Kidney epithelial cell (primary cell): ENCODE results near the gene PACRG. TPM values are rescaled to one million over a fixed set of nuclear protein-coding genes. Genes with fewer than 3 reads are reported as not detected.

Experiments
- DNase-seq: peaks from one replicate; pipeline ENCODE4 v3.0.0-alpha.2; 2010; ENCODE audit warnings: low read depth
- H3K27me3 ChIP-seq: 2 replicates; pipeline ENCODE4 v1.6.0; 2011; ENCODE audit warnings: low read length; ENCODE audit not compliant: control insufficient read depth, insufficient read depth
- H3K36me3 ChIP-seq: 2 replicates; pipeline ENCODE4 v1.5.1; 2011; ENCODE audit warnings: low read length; ENCODE audit not compliant: control insufficient read depth, insufficient read depth
- H3K4me3 ChIP-seq: 2 replicates; pipeline ENCODE4 v1.5.1; 2011; ENCODE audit warnings: low read depth, mild to moderate bottlenecking, control low read depth, low read length
- CTCF ChIP-seq: IDR thresholded peaks from 2 replicates; pipeline ENCODE4 v1.5.1; 2011; ENCODE audit warnings: mild to moderate bottlenecking, moderate library complexity, low read length, control low read depth, inconsistent platforms; ENCODE audit not compliant: insufficient read depth, poor library complexity, severe bottlenecking
- total RNA-seq: library from RNA; depleted of rRNA; stranded (reverse); fragments of >200 nt; gene quantifications from 2 replicates; pipeline ENCODE4 v1.2.3, GENCODE V29; 2015

The PACRG gene
- total RNA-seq, 1 donor from 2014 or later, result 0.29 TPM

GRCh38 chr6:163261361-163261760, 533.6 kb downstream of the PACRG start:
- no peak for DNase-seq
- no peaks in the 10 kb centered on the region for H3K36me3 ChIP-seq
- H3K4me3 ChIP-seq, result no peak overlapping the region
- no peaks in the 10 kb centered on the region for H3K27me3 ChIP-seq
- TF ChIP-seq CTCF, result no peak

- Histone ChIP-seq H3K36me3 (no peaks in the 10 kb centered on the region), H3K27me3 (no peaks in the 10 kb centered on the region), H3K4me3 (no peak overlapping the region)
- no peak for DNase-seq
- TF ChIP-seq CTCF, result no peak
Observed at GRCh38 chr6:163262080-163262479, 534.3 kb downstream of the PACRG start.

GRCh38 chr6:163263196-163263595, 535.4 kb downstream of the PACRG start:
- H3K27me3 ChIP-seq, result no peaks in the 10 kb centered on the region
- TF ChIP-seq CTCF, result no peak
- no peak overlapping the region for H3K4me3 ChIP-seq
- no peaks in the 10 kb centered on the region for H3K36me3 ChIP-seq
- DNase-seq, result no peak

GRCh38 chr6:163263998-163264661, 536.4 kb downstream of the PACRG start:
- TF ChIP-seq CTCF, result no peak
- H3K4me3 ChIP-seq, result no peak overlapping the region
- no peaks in the 10 kb centered on the region for H3K36me3 ChIP-seq
- DNase-seq, result no peak
- H3K27me3 ChIP-seq, result no peaks in the 10 kb centered on the region

- Histone ChIP-seq H3K4me3 (no peak overlapping the region), H3K36me3 (no peaks in the 10 kb centered on the region), H3K27me3 (no peaks in the 10 kb centered on the region)
- no peak for TF ChIP-seq CTCF
- no peak for DNase-seq
Observed at GRCh38 chr6:163264662-163265035, 536.9 kb downstream of the PACRG start.

- Histone ChIP-seq H3K27me3 (no peaks in the 10 kb centered on the region), H3K4me3 (no peak overlapping the region), H3K36me3 (no peaks in the 10 kb centered on the region)
- DNase-seq, result no peak
- TF ChIP-seq CTCF, result no peak
Observed at GRCh38 chr6:163281634-163282033, 553.9 kb downstream of the PACRG start.
